SK-MEL-5 (cell line): ENCODE data around the gene CNTNAP2. TPM values are rescaled to one million over a fixed set of nuclear protein-coding genes. Genes with fewer than 3 reads are reported as not detected.
"Not testable (repeated sequence)": the region's sequence is repeated elsewhere in the genome, so short reads cannot be mapped to it uniquely, and the experiment has no call there.

ENCODE experiments used
- DNase-seq: peaks from one replicate; pipeline ENCODE4 v3.0.0-alpha.2; 2016; ENCODE audit warnings: low read depth, low spot score
- in situ Hi-C: cut with HindIII; loops from 2 replicates; pipeline ENCODE4 v1.10.0; 2016; ENCODE audit warnings: low sequenced_read_pairs, high pct_unique_total_duplicates, low pct_unique_long_range_greater_than_20kb
- total RNA-seq: library from RNA; depleted of rRNA; stranded (reverse); fragments of >200 nt; shearing (Covaris generic); gene quantifications from 2 replicates; pipeline ENCODE4 v1.2.3, GENCODE V29; 2014

Gene CNTNAP2
- total RNA-seq, 1 experiment from 2014 or later = not detected

- DNase-seq = no peak
- in situ Hi-C loops = no loop called here
These were observed 727.8 kb downstream of the CNTNAP2 start for GRCh38 chr7:146844405-146844804.

DNA sequence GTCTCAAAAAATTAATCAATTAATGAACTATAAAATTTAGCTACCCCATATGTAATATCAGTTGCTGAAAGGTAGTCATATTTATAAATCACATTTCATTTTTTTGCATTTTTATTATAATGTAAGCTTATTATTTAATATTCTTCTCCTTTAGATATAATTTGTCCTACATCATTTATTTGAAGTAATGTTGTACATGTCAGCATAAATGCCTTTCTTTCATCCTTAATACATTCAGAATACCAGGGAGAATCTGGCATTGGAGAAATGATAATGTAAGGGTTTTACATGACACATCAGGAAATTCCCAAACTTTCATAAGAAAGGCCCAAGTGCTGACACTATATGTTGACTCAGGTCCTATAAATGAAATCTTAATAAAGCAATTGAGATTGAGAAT is 742.1 kb downstream of the CNTNAP2 start:
- DNase-seq = no peak
- in situ Hi-C loops = no loop called here

GRCh38 chr7:146861701-146862100 is 745.1 kb downstream of the CNTNAP2 start:
- DNase-seq = no peak
- in situ Hi-C loops = no loop called here

GRCh38 chr7:146862415-146862814 is 745.8 kb downstream of the CNTNAP2 start:
- in situ Hi-C loops = no loop called here
- DNase-seq = no peak

DNA sequence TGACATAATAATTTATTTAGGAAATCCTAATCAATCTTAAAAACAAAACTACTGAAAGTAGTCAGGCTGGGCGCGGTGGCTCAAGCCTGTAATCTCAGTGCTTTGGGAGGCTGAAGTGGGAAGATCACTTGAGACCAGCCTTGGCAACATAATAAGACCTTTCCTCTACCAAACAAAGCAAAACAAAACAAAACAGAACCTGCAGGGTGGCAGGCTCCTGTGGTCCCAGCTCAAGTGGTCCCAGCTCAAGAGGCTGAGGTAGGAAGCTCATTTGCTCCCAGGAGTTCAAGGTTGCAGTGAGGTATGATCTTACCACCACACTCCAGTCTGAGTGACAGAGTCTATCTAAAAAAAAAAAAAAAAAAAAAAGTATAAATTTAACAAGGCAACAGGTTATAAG is 748.0 kb downstream of the CNTNAP2 start:
- DNase-seq = no peak
- in situ Hi-C loops = no loop called here

GRCh38 chr7:146865696-146866095 is 749.1 kb downstream of the CNTNAP2 start:
- in situ Hi-C loops = no loop called here
- no peak for DNase-seq

DNA sequence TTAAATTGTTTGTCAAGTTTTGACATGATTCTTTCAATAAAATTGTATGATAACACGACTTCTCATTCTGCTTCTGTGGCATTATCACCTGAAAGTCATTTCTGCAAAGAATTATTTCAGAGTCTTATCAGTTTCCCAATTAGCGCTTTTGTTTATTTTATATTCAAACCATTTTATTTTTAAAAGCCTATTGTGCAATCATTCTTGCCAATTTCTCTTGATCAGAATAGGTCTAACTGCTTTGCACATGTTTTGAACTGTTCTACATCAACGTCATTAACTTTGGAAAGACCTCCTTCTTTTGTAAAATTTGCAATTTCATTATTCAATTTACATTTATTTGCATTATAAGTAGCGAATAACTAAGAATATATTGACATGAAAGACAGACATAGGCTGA is 758.1 kb downstream of the CNTNAP2 start:
- no peak for DNase-seq
- in situ Hi-C loops = no loop called here

DNA sequence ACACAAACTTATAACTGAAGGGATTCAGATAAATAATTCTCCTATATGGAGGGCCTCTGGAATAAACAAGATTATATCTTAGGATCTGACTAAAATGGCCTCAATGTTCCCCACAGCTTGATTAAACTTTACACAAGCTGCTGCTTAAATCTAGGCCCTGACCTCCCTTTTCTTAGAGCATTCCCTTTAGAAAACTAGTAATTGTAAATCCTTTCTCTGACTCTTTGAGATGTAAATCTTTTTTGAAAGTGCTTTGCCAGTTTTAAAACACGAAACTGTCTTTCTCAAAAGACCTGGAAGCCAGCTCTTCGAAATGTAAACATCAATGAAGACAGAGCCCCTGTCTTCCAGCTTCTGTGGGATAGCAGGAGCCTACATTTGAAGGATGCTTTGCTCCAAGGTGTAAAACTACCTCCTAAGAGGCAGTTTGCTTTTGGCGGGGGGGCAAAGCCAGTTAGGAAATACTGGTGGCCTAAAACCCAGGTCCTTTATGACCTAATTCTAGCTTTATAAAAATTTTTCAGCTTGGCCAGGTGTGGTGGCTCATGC is 758.7 kb downstream of the CNTNAP2 start:
- in situ Hi-C loops = no loop called here
- no peak for DNase-seq

GRCh38 chr7:146875981-146876380 is 759.4 kb downstream of the CNTNAP2 start:
- in situ Hi-C loops = no loop called here
- DNase-seq = no peak

- no peak for DNase-seq
- in situ Hi-C loops = no loop called here
These were observed 759.8 kb downstream of the CNTNAP2 start for GRCh38 chr7:146876411-146876810.

DNA sequence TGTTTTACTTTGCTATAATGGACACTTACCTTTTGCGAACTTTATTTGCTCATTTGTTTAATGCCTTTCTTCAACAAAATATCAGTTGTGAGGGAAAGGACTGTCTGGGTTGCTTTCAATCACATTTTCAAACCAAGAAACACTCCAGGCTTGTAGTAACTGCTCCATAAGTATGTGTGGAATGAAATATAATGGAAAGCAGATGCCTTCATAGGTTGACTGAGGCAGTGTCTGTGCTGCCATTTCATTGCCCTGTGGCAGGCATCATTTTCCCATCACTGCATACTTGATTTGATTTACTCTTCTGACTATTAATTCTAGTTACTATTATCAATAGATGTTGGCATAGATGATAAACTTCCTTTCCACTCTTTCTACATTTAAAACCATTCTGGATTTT is 762.3 kb downstream of the CNTNAP2 start:
- in situ Hi-C loops = no loop called here
- no peak for DNase-seq

- in situ Hi-C loops = no loop called here
- no peak for DNase-seq
These were observed 768.6 kb downstream of the CNTNAP2 start for GRCh38 chr7:146885231-146885630.

- DNase-seq = no peak
- in situ Hi-C loops = no loop called here
These were observed 773.4 kb downstream of the CNTNAP2 start for GRCh38 chr7:146889806-146890555.

DNA sequence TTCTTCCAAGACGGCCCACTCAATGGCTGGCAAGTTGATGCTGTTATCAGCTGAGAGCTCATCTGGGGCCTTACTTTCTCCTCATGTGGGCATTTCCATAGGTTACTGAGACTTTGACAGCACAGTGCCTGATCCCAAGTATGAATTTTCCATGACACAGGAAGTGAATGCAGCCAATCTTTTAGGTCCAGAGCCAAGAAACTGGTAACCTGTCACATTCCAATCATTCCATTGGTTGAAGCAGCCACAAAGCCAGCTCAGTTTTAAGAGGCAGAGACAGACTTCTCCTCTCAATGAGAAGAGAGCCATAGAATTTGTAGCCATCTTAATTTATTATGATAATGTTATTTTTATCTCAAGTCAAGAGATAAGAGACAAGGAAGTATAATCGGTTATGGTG is 775.5 kb downstream of the CNTNAP2 start:
- DNase-seq = no peak

DNA sequence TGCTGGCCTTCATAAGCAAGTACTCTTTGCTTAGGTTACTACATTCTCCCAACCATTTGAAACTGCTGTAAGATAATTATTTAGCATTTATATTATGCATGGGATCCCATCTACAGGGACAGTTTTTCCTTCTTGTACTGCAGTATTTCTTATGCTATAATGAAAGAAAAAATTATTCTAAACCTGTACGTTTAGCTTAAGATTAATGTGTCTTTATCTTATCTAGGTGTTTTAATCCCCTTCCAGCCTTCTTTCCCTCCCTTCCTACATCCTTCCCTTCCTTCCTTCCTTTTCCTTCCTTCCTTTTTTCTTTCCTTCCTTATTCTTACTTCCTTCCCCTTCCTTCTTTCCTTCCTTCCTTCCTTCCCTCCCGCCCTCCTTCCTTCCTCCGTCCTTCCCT is 778.3 kb downstream of the CNTNAP2 start:
- DNase-seq = no peak
- in situ Hi-C loops = no loop called here

More for the DNA sequence above, 775.5 kb downstream of the CNTNAP2 start:
- in situ Hi-C loops = no loop called here

DNA sequence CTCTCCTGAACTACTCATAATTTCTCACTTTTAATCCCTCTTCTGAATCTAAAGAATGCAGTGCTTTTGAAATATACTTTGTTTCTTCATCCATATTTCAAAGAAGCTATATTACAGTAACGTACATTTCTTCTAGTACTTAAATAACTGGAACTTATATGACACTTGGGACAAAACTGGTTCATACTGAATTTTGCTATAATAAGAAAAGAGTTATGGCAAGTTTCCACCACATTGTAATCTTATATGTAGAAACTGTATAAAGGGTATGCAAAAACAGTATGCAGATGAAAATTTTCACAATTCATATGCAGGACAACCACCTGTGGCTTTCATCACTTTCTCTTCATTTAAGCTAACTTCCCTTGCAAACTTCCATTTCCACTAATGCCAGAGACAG is 785.7 kb downstream of the CNTNAP2 start:
- in situ Hi-C loops = no loop called here
- DNase-seq = no peak

DNA sequence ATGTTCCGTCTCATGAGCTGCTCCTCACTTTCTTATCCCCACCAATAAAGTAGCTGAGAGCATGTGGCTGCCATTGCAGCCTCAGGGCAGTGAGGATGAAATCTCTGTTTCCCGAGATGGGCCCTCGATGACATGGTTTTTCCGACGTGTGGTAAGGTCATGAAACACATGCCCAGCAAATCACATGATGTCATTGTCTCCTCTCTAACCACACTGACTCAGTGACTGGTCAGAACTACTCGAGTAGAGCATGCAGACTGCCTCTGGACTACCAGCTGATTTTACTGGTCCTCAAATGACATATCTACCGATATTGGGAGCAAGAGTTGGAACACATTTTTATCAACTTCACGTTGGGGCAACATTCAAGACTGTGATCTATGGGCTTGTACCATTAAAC is 786.1 kb downstream of the CNTNAP2 start:
- DNase-seq = peak; percentile 17
- in situ Hi-C loops = no loop called here

- in situ Hi-C loops, DNase-seq: not testable (repeated sequence)
These were observed 789.1 kb downstream of the CNTNAP2 start for GRCh38 chr7:146905746-146906145.

- DNase-seq = no peak
- in situ Hi-C loops = no loop called here
These were observed 806.2 kb downstream of the CNTNAP2 start for GRCh38 chr7:146922782-146923181.
